ENCODE measurements around the gene MDFIC. TPM values are rescaled to one million over a fixed set of nuclear protein-coding genes. Genes with fewer than 3 reads are reported as not detected.

The MDFIC gene
- total and polyA plus RNA-seq, 7 donors = 4.4 to 58.1 (median 33.0) TPM

DNA sequence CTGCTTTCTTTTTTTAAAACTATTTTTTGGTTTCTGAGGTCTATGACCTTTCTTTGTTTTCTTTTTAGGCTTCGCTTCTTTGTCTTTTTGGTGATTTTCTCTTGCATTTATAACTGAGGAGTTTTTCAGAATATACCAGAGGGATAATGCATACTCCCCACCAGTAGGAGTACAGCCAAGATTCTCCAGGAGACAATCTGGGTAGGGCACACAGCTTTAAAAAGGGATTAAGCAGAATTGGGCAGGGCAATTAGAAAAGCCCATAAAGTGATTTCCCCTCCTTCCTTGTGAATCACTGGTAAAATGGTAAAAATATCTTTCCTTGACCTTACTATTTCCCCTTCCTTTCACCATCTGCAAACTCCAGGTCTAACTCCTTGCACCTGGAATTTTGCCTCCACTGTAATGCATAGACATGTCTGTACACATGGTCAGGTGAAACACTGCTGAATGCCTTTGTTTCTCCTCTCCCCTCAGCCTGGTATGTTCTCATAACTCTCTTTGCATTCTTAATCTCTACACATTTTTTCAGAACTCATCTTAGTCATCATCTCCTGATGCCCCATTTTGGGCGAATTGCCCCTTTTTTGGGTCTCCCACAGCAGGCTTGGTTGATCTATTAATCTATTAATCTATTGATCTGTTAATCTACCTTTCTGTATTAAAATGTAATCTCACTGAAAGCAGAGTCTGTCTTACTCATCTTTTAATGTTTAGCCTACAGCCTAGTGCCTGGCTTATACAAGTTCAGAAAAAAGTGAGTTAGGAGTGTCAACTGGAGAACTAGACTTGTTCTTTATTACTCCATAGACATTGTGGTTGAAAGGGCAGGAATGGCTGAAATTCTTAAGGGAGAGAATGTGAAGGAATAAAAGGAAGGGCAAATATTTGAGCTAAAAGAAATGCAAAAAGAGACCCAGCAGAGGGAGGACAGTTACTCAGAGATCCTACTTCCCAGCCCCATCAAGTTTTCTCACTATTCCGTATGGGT, 64.6 kb downstream of the MDFIC start:
- WGBS, 2 donors = 94 to 97% methylated on average over 3 of the region's 3 CpGs
- TF ChIP-seq POLR2A (IDR thresholded peaks at IDR 0.05) (no peak), EP300 (IDR thresholded peaks at IDR 0.05) (no peak), POLR2AphosphoS5 (IDR thresholded peaks at IDR 0.05) (no peak)
- TF ChIP-seq, protein P1, sequence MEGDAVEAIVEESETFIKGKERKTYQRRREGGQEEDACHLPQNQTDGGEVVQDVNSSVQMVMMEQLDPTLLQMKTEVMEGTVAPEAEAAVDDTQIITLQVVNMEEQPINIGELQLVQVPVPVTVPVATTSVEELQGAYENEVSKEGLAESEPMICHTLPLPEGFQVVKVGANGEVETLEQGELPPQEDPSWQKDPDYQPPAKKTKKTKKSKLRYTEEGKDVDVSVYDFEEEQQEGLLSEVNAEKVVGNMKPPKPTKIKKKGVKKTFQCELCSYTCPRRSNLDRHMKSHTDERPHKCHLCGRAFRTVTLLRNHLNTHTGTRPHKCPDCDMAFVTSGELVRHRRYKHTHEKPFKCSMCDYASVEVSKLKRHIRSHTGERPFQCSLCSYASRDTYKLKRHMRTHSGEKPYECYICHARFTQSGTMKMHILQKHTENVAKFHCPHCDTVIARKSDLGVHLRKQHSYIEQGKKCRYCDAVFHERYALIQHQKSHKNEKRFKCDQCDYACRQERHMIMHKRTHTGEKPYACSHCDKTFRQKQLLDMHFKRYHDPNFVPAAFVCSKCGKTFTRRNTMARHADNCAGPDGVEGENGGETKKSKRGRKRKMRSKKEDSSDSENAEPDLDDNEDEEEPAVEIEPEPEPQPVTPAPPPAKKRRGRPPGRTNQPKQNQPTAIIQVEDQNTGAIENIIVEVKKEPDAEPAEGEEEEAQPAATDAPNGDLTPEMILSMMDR (IDR thresholded peaks at IDR 0.05) = no peak
- H3K9me3 ChIP-seq = no peaks in the 10 kb centered on the region
- intact Hi-C loops (cut with DNase I) = no loop called here
- no peak overlapping the region for H3K4me3 ChIP-seq
- no peak for DNase-seq
- H3K27ac ChIP-seq = no peak overlapping the region
- H3K27me3 ChIP-seq = no peaks in the 10 kb centered on the region
- H3K36me3 ChIP-seq = peaks cover 0 to 5% (median 0%) of the 10 kb centered on the region in 4 donors
- peaks cover 0 to 24% (median 13%) of the 10 kb centered on the region in 4 donors for H3K4me1 ChIP-seq

DNA sequence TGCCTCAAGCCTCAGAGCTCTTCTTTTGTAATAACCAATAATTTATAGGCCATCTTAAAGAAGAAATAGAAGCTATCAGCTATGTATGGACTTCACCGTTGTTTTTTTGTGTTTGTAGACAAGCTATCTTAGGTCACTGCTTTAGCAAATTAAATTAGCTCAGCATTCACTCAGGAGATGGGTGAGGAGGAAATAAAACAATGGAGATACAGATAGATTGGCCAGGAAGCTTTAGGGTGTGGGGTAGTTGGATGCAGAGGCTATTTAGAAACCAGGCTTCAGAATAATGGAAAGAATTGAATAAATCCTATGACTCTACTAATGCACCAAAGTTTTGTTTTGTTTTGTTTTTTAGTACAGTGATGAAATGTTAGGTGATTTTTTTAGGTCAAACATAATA, 66.1 kb downstream of the MDFIC start:
- 36 to 75% methylated on average over 1 of the region's 1 CpG for WGBS, 2 donors
- Histone ChIP-seq H3K4me3 (no peak overlapping the region), H3K36me3 (peaks cover 0 to 5% (median 0%) of the 10 kb centered on the region in 4 donors), H3K27me3 (no peaks in the 10 kb centered on the region), H3K27ac (no peak overlapping the region), H3K4me1 (peaks cover 0 to 22% (median 13%) of the 10 kb centered on the region in 4 donors), H3K9me3 (no peaks in the 10 kb centered on the region)
- no peak for DNase-seq
- TF ChIP-seq, protein P1 (IDR thresholded peaks at IDR 0.05) = no peak
- TF ChIP-seq POLR2AphosphoS5 (IDR thresholded peaks at IDR 0.05) = no peak
- no peak for TF ChIP-seq EP300 (IDR thresholded peaks at IDR 0.05)
- no peak for TF ChIP-seq POLR2A (IDR thresholded peaks at IDR 0.05)
- intact Hi-C loops (cut with DNase I) = no loop called here

DNA sequence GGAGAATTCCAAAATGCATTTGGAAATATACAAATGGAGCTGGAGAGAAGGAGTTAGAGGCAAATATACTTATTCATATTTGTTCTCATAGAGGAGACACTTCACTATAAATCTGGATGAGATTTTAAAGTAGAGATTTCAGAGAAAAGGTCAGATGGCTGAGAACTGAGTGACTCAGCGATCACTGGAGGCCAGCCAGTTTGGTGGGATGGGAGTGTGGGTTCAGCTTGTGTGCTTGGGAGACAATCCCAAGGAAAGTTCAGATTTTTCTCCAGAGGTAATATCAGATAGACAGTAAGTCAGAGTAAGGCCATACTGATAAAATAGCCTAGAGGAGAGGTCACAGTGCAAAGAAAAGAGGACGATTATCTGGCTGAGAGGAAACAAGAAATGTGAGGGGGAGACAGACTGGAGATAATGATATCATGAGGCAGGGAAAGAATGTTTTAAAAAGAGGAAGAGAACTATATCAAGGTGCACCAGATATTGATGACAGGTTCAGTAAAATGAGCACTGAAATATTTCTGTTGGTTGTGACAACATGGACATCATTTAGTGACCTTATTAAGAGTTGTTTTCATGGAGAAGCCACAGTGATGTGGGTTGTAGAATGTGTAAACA, 67.0 kb downstream of the MDFIC start:
- TF ChIP-seq POLR2A (IDR thresholded peaks at IDR 0.05) = no peak
- peak overlapping the region in 1 of 4 donors; percentile 27 for H3K27ac ChIP-seq
- DNase-seq = peak; percentile 53
- peaks cover 0 to 4% (median 0%) of the 10 kb centered on the region in 4 donors for H3K36me3 ChIP-seq
- no peaks in the 10 kb centered on the region for H3K9me3 ChIP-seq
- 73 to 76% methylated on average over 2 of the region's 2 CpGs for WGBS, 2 donors
- H3K4me3 ChIP-seq = no peak overlapping the region
- H3K27me3 ChIP-seq = no peaks in the 10 kb centered on the region
- intact Hi-C loops (cut with DNase I) = no loop called here
- H3K4me1 ChIP-seq = peaks cover 0 to 22% (median 13%) of the 10 kb centered on the region in 4 donors

DNA sequence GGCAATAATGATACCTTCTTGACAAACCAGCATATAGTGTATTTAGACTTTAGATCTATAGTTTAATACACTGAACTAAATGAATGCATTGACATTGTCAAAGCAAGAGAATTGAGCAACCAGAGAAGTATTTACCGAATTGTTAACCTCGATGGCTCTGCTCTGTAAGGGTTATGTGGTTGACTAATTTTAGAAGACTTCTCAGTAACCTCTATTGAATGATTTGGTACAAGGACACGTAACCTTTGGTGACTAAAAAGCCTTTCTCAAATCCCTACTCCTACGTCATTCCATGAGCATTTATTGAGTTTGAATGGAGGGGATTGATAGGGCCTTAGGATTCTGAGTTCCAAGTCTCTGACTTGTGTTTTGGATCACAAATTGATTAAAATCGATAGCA, 67.6 kb downstream of the MDFIC start:
- TF ChIP-seq, protein P1 (IDR thresholded peaks at IDR 0.05) = no peak
- TF ChIP-seq POLR2AphosphoS5 (IDR thresholded peaks at IDR 0.05) = no peak
- WGBS, 2 donors = 90 to 94% methylated on average over 5 of the region's 5 CpGs
- no peak overlapping the region for H3K4me3 ChIP-seq
- no peaks in the 10 kb centered on the region for H3K9me3 ChIP-seq
- no peaks in the 10 kb centered on the region for H3K36me3 ChIP-seq
- H3K27ac ChIP-seq = no peak overlapping the region
- peaks cover 0 to 22% (median 13%) of the 10 kb centered on the region in 4 donors for H3K4me1 ChIP-seq
- DNase-seq = no peak
- intact Hi-C loops (cut with DNase I) = no loop called here
- no peaks in the 10 kb centered on the region for H3K27me3 ChIP-seq

All from sigmoid colon (tissue), 7 donors.